NCI-H1092 treated with DMSO at 0.1 percent for 48 hours (cell line): ENCODE measurements around the gene CEMIP.
"Not testable (repeated sequence)": the region's sequence is repeated elsewhere in the genome, so short reads cannot be mapped to it uniquely, and the experiment has no call there.

Experiments used
- DNase-seq: peaks from one replicate; lab custom pipeline; 2025; lab: John Stamatoyannopoulos, UW

Gene CEMIP

DNA sequence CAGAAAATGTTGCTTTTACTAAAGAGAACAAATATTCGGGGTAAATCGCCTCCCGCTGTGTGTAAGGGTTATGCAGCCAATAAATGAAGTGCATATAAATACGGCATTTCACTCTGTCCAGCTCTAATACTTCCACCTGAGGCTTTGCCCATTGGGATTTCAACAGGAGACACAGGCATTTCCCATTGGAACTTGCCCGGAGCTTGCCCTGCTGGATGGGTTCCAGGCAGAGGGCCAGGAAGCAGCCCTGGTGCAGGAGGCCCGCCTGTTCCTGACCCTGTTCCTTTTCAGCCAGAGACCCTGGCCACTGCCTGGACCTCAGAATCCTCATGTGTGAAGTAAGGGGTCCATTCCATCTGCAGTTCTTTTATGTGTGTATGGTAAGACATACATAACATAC lies 17.4 kb upstream of the CEMIP start:
- no peak for DNase-seq

- DNase-seq: not testable (repeated sequence)
These were observed 15.9 kb upstream of the CEMIP start for GRCh38 chr15:80763235-80763634.

- no peak for DNase-seq
These were observed 14.6 kb upstream of the CEMIP start for GRCh38 chr15:80764535-80764934.

DNA sequence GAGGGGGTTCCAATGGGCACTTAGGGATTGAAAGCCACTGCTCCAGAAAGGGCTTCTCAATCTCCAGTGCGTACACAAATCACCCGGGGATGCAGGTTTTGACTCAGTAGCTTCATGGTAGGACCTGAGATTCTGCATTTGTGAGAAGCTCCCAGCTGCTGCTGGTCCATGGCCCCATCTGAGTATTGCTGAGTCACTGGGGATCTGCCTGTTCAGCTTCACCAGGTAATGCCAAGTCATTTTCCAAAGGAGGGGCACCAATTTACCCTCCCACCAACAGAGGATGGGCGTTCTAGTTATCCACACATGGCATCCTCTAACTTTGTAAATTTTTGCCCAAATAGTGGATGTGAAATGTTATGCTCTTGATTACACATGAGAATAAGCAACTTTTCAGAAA lies 12.9 kb upstream of the CEMIP start:
- DNase-seq: no peak

DNA sequence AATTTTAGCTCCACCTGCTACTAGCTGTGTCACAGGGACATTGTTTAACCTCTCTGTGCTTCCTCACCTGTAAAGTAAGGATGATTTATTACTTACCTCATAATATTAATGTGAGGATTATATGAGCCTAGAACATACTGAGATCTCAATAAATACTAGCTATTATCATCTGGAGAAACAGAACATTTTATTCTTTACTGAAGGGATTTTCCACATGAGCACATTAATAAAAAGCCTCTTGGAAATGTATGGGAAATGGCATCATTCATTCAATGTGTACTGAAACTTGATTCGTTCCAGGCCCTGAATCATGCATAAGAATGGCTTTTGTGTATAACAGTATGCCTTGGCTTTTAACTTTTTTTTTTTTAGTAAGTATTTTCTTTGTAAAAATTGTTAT lies 11.0 kb upstream of the CEMIP start:
- no peak for DNase-seq

DNA sequence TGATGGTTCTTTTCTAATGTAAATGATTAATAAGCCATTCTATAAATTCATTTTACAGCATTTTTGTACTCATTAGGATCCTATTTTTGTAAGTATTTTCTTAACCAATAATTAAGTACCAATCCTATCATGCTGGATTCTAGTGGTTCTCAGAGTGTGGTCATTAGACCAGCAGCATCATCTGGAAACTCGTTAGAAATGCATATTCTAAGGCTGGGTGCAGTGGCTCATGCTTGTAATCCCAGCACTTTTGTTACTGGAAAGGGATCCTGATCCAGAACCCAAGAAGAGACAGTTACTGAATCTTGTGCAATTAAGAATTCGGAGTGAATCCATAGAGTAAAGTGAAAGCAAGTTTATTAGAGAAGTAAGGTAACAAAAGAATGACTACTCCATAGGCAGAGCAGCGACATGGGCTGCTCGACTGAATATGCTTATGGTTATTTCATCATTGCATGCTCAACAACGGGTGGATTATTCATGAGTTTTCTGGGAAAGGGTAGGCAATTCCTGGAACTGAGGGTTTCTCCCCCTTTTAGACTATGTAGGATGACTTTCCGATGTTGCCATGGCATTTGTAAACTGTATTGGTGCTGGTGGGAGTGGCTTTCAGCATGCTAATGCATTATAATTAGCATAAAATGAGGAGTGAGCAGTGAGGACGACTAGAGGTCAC lies 9.9 kb upstream of the CEMIP start:
- no peak for DNase-seq

DNA sequence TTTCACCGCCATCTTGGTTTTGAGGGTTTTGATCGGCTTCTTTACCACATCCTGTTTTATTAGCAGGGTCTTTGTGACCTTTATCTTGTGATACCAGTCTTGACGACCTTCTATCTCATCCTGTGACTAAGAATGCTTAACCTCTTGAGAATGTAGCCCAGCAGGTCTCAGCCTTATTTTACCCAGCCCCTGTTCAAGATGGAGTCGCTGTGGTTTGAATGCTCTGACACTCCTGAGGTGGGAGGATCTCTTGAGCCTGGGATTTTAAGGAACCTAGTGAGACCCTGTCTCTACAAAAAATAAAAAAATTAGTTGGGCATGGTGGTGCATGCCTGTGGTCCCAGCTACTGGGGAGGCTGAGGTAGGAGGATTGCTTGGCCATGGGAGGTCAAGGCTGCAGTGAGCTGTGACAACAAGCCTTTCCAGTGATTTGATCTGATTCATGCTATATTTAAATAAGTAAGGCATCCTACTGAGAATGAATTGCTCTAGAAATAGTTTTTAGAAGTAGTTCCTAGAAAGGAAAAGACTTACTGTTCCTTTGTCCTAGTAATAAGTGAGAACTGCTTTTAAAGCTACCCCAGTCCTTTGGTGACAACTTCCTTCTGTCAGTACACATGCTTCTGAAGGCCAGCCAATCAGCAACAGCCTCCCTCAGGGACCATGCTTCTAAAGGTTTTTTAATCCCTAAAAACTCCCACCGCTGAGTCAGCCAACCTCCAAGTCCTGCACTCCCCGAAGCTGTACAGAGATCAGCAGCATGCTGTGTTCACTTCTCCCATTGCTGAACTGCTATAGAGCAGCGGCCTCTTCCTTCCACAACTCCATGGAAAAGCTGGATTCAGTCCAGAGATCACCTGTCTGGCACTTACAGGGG lies 9.1 kb upstream of the CEMIP start:
- DNase-seq: no peak

- DNase-seq: no peak
These were observed 6.0 kb upstream of the CEMIP start for GRCh38 chr15:80773122-80773551.

- no peak for DNase-seq
These were observed 5.3 kb upstream of the CEMIP start for GRCh38 chr15:80773792-80774352.

- DNase-seq: no peak
These were observed 4.7 kb upstream of the CEMIP start for GRCh38 chr15:80774486-80774885.

- DNase-seq: no peak
These were observed 3.8 kb upstream of the CEMIP start for GRCh38 chr15:80775338-80775737.

- peak; percentile 44 for DNase-seq
These were observed 2.6 kb upstream of the CEMIP start for GRCh38 chr15:80776420-80777045.

GRCh38 chr15:80777137-80777536 lies 2.0 kb upstream of the CEMIP start:
- DNase-seq: no peak

GRCh38 chr15:80777826-80778620 lies 1.1 kb upstream of the CEMIP start:
- DNase-seq: no peak

DNA sequence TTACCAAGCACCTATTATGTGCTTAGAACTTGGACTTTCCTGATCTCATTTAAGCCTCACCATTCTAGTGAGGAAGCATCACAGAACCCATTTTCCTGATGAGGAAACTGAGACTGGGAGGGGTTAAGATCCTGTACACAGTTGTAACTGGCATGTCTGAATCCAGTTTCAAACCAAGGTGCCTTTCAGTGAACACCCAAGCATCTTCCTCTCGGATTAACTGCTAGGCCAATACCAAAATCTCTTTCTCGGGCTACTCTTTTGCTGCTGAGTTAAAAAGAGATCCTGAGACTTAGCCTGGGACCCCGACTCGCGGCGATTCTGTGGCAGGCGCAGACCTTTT lies 578 bp upstream of the CEMIP start:
- DNase-seq: no peak

GRCh38 chr15:80779658-80780415 lies 667 bp downstream of the CEMIP start:
- peak; percentile 31 for DNase-seq

DNA sequence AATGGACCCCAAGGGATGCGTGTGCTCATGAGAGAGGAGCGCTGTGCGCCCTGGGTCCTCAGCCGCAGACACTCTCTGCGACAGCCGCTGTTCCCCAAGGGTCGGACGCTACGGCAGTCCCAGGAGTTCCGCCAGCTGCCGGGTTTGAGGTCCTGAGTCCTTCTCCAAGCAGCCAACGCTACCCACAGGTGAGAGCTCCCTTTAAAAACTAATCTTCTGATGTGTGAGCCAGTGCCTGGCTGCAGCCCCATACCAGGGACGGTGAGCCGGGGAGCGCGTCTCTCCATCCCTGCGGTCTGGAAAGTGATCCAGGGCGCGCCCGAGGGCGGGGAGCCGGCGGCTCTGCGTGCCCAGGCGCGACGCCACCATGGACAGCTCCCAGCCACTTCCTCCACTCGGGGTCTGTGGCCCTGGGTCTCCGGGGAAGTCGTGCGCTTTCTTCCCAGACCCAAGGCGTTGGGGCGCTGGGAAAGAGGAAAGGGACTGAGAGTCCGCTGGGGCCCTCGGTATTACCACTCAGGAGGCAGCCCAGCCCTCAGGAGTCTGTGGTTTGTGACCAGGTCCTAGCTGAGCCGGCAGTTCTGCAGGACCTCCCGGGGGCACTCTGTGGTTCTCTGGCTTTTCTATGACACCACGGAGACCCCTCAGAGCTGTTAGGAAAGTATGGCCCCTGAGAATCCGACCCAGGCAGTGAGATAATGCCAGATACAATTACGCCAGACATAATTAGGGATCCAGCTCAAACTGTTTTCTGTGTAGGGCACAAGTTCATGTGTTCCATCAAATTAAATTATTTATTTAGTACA lies 1.4 kb downstream of the CEMIP start:
- DNase-seq: peak; percentile 26

- DNase-seq: no peak
These were observed 4.1 kb downstream of the CEMIP start for GRCh38 chr15:80783260-80783659.

GRCh38 chr15:80785335-80785734 lies 6.2 kb downstream of the CEMIP start:
- DNase-seq: no peak

DNA sequence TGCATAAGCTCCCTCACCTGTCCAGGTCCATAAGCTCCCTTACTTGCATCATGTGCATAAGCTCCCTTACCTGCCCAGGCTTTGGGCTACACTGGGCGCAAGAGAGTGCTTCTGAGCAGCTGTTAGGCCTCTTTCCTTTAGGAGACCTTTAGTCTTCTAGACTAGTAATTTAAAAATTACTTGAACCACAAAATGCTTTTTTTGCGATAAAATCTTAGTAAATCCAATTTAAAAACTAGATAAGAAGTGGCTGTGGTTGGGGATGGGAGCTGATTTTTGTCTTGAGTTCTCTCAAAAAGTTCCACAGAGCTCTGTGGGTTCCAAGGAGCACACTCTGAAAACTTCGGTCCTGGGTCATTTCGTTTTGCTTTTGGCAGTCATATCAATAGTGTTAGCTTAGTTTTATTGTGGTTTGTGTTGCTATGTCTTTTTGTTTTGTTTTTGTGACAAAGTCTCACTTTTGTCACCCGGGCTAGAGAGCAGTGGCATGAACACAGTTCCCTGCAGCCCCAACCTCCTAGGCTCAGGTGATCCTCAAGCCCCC lies 6.7 kb downstream of the CEMIP start:
- DNase-seq: no peak
